OCI-LY7 (cell line): ENCODE measurements around the gene PYDC1. TPM values are rescaled to one million over a fixed set of nuclear protein-coding genes. Genes with fewer than 3 reads are reported as not detected.

Experiments
- BruUV-seq: library from RNA; stranded (reverse); fragments of 400-500 nt; replicated peaks from 2 replicates; lab custom pipeline; 2021; lab: Mats Ljungman, UMichigan
- CTCF ChIA-PET: fragments of 300-600 bp; sonication (Branson Sonifier 250); formaldehyde crosslinking; loops from one replicate; lab custom pipeline; 2022; ENCODE audit warnings: antibody characterized with exemption; ENCODE audit not compliant: unreplicated experiment; lab: Charles Lee
- POLR2A ChIA-PET: fragments of 300-600 bp; sonication (Branson Sonifier 250); formaldehyde crosslinking; loops from one replicate; lab custom pipeline; 2022; ENCODE audit warnings: antibody characterized with exemption; lab: Charles Lee
- DNase-seq: peaks from one replicate; pipeline ENCODE4 v3.0.0-alpha.2; 2015; ENCODE audit warnings: low spot score
- H2AFZ ChIP-seq: fragments of 200-600 bp; sonication (generic), shearing (Covaris generic); 2 replicates; pipeline ENCODE4 v1.6.1; 2014; ENCODE audit warnings: mild to moderate bottlenecking, antibody characterized with exemption, low read length, moderate library complexity
- H3K27ac ChIP-seq: fragments of 200-600 bp; sonication (generic); 2 replicates; pipeline ENCODE4 v1.5.1; 2014; ENCODE audit warnings: mixed run types, low read depth, mild to moderate bottlenecking, moderate library complexity, low read length, inconsistent platforms; ENCODE audit not compliant: poor library complexity, severe bottlenecking
- H3K36me3 ChIP-seq: fragments of 200-600 bp; sonication (generic); 2 replicates; pipeline ENCODE4 v1.6.1; 2014; ENCODE audit warnings: mild to moderate bottlenecking, antibody characterized with exemption, low read length, moderate library complexity, mixed read lengths; ENCODE audit not compliant: insufficient read depth
- H3K4me1 ChIP-seq: fragments of 200-600 bp; sonication (generic); 2 replicates; pipeline ENCODE4 v1.5.1; 2014; ENCODE audit warnings: mild to moderate bottlenecking, low read length; ENCODE audit not compliant: insufficient read depth, poor library complexity, severe bottlenecking
- H3K4me2 ChIP-seq: fragments of 200-600 bp; sonication (generic); 2 replicates; pipeline ENCODE4 v1.6.1; 2014; ENCODE audit warnings: mild to moderate bottlenecking, low read length
- H3K4me3 ChIP-seq: fragments of 200-600 bp; sonication (generic); 2 replicates; pipeline ENCODE4 v1.5.1; 2014; ENCODE audit warnings: mild to moderate bottlenecking, low read depth, low read length; ENCODE audit not compliant: poor library complexity, severe bottlenecking
- H3K79me2 ChIP-seq: fragments of 200-600 bp; sonication (generic); 2 replicates; pipeline ENCODE4 v1.6.1; 2016; ENCODE audit warnings: low read depth, mild to moderate bottlenecking, low read length, moderate library complexity, mixed read lengths; ENCODE audit not compliant: insufficient read depth
- H3K9me2 ChIP-seq: fragments of 200-600 bp; sonication (generic); 2 replicates; pipeline ENCODE4 v1.6.1; 2016; ENCODE audit warnings: mild to moderate bottlenecking, low read length, mixed read lengths; ENCODE audit not compliant: insufficient read depth
- H3K9me3 ChIP-seq: fragments of 200-600 bp; sonication (generic); 2 replicates; pipeline ENCODE4 v1.6.1; 2014; ENCODE audit warnings: mild to moderate bottlenecking, mixed run types, low read length, mixed read lengths
- H4K20me1 ChIP-seq: fragments of 200-600 bp; sonication (generic); 2 replicates; pipeline ENCODE4 v1.6.1; 2014; ENCODE audit warnings: mild to moderate bottlenecking, antibody characterized with exemption, low read length, moderate library complexity, mixed read lengths; ENCODE audit not compliant: insufficient read depth
- CTCF ChIP-seq: fragments of 200-600 bp; sonication (generic); conservative IDR thresholded peaks from 2 replicates; pipeline ENCODE4 v1.5.1; 2014; ENCODE audit warnings: mild to moderate bottlenecking, antibody characterized with exemption, low read length, moderate library complexity, mixed read lengths
- EZH2phosphoT487 ChIP-seq: fragments of 200-600 bp; sonication (generic); IDR thresholded peaks from 2 replicates; pipeline ENCODE4 v1.6.1; 2018; ENCODE audit warnings: low read depth, borderline replicate concordance, mild to moderate bottlenecking, mixed run types, antibody characterized with exemption, low read length, moderate library complexity, mixed read lengths
- intact Hi-C: fragments of 100-400 bp; cut with micrococcal nuclease; formaldehyde crosslinking; loops from one replicate; pipeline ENCODE4 v1.10.0; 2022; ENCODE audit not compliant: unreplicated experiment
- total RNA-seq, 2 experiments: library from RNA; depleted of rRNA in 1 of 2; stranded (reverse); fragments of >200 nt in 1 of 2; shearing (Covaris generic) in 1 of 2; gene quantifications; 2 replicates each; pipeline ENCODE4 v1.2.3, GENCODE V29; 2014 to 2022

PYDC1 gene
- total RNA-seq, 2 experiments from 2014 or later, result not detected

GRCh38 chr16:31228206-31228605 lies 11.3 kb upstream of the PYDC1 start:
- POLR2A ChIA-PET, result no interaction called here
- CTCF ChIA-PET, result no interaction called here
- Histone ChIP-seq H3K4me3 (no peak overlapping the region), H3K36me3 (no peaks in the 10 kb centered on the region), H3K9me2 (no peaks in the 10 kb centered on the region), H2AFZ (no peak overlapping the region), H3K9me3 (no peaks in the 10 kb centered on the region), H4K20me1 (no peaks in the 10 kb centered on the region), H3K79me2 (no peaks in the 10 kb centered on the region), H3K27ac (no peak overlapping the region), H3K4me1 (no peaks in the 10 kb centered on the region), H3K4me2 (no peak overlapping the region)
- no peak for TF ChIP-seq EZH2phosphoT487
- TF ChIP-seq CTCF, result no peak
- intact Hi-C loops, result no loop called here
- DNase-seq, result no peak
- BruUV-seq, result no TSS peak

- CTCF ChIA-PET, result no interaction called here
- no peak for TF ChIP-seq CTCF
- TF ChIP-seq EZH2phosphoT487, result no peak
- POLR2A ChIA-PET, result no interaction called here
- intact Hi-C loops, result no loop called here
- DNase-seq, result no peak
- Histone ChIP-seq H3K79me2 (no peaks in the 10 kb centered on the region), H3K36me3 (no peaks in the 10 kb centered on the region), H3K4me1 (no peaks in the 10 kb centered on the region), H2AFZ (no peak overlapping the region), H3K4me2 (no peak overlapping the region), H3K9me2 (no peaks in the 10 kb centered on the region), H3K27ac (no peak overlapping the region), H4K20me1 (no peaks in the 10 kb centered on the region), H3K4me3 (no peak overlapping the region), H3K9me3 (no peaks in the 10 kb centered on the region)
- no TSS peak for BruUV-seq
These were observed 8.3 kb upstream of the PYDC1 start for GRCh38 chr16:31225193-31225592.

GRCh38 chr16:31224092-31224955 lies 7.4 kb upstream of the PYDC1 start:
- CTCF ChIA-PET, result no interaction called here
- BruUV-seq, result no TSS peak

More at GRCh38 chr16:31224092-31224955, 7.4 kb upstream of the PYDC1 start:
- H3K27ac ChIP-seq, result no peak overlapping the region
- POLR2A ChIA-PET, result no interaction called here
- no peak overlapping the region for H3K4me3 ChIP-seq
- TF ChIP-seq EZH2phosphoT487, result no peak
- no peak for TF ChIP-seq CTCF
- H3K9me2 ChIP-seq, result no peaks in the 10 kb centered on the region
- no peak for DNase-seq
- no peaks in the 10 kb centered on the region for H3K36me3 ChIP-seq
- H2AFZ ChIP-seq, result no peak overlapping the region
- H3K79me2 ChIP-seq, result no peaks in the 10 kb centered on the region
- H3K4me1 ChIP-seq, result no peaks in the 10 kb centered on the region
- no peak overlapping the region for H3K4me2 ChIP-seq
- no peaks in the 10 kb centered on the region for H3K9me3 ChIP-seq
- no peaks in the 10 kb centered on the region for H4K20me1 ChIP-seq
- intact Hi-C loops, result no loop called here
